Measurements from ENCODE around the gene KIAA0513. TPM values are rescaled to one million over a fixed set of nuclear protein-coding genes. Genes with fewer than 3 reads are reported as not detected.

Gene KIAA0513
- total and polyA plus RNA-seq, 2 donors (not counting 3 experiments of a cell fraction or from before 2014, with no cell fraction given): 1.8 to 4.3 TPM

DNA sequence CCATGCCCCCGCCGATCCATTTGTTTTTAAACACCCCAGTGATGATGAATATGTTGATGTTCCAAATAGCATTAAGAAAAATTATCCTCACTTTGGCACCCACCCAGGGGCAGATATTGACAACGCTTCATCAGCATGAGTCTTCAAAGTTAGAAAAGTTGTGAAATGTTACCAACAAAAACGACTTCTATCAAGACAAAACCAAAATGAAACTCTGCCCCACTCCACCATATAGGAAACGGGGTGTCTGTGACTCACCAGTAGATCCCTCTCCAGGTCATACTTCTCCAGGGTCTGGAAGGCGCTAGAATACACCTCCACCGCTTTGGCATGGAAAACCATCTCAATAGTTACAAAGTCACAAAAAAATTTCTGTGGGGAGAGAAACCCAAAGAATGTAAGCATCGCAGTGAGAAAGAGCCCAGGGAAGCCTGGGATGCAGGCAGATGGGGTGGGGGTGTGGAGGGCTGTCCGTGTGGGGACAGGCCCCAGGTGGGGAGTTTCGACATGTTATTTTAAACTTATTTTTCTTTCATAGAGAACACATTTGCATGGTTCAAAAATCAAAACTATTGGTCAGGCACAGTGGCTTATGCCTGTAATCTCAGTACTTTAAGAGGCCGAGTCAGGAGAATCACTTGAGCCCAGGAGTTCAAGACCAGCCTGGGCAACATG, 74.5 kb downstream of the KIAA0513 start:
- no peaks in the 10 kb centered on the region for H3K9me3 ChIP-seq (replicated peaks; ENCODE audit: control insufficient read depth, insufficient read depth, low read length)
- H3K9me1 ChIP-seq (replicated peaks; ENCODE audit: control insufficient read depth, extremely low read depth, insufficient read depth, low read length): no peaks in the 10 kb centered on the region
- H3K4me2 ChIP-seq (ENCODE audit: insufficient read depth, low read length): no peak overlapping the region
- FAIRE-seq (no peak), DNase-seq (ENCODE audit: low read depth, low spot score) (no peak)
- ChIA-PET POLR2A (no interaction called here), CTCF (interaction anchor here (0.6 to 1.9 kb wide), 2 partner anchors 13 to 67 kb away, joined by 5 read pairs; no protein-coding TSS in a partner anchor)
- intact Hi-C loops (cut with micrococcal nuclease) (no loop called here), dilution Hi-C loops (cut with MboI; ENCODE audit: extremely low pct_ligation_motif_present, low sequenced_read_pairs) (no loop called here)
- no peak overlapping the region for H2AFZ ChIP-seq (ENCODE audit: low read depth, low read length)
- H3K4me3 ChIP-seq (replicated peaks in 1 of 3; ENCODE audit: insufficient read depth in 1 of 3, low read depth in 1 of 3, low read length in 3 of 3): no peak overlapping the region
- BruUV-seq (replicated peaks): no TSS peak
- H3K79me2 ChIP-seq (ENCODE audit: control insufficient read depth, insufficient read depth, low read length): no peaks in the 10 kb centered on the region
- no peak overlapping the region for H3K9ac ChIP-seq (replicated peaks; ENCODE audit: extremely low read depth, insufficient read depth, low read length)
- H3K36me3 ChIP-seq (ENCODE audit: control insufficient read depth in 2 of 2, extremely low read depth in 1 of 2, insufficient read depth in 2 of 2, low read length in 2 of 2): no peaks in the 10 kb centered on the region
- no peak for TF ChIP-seq GATA2 (IDR thresholded peaks at IDR 0.05; ENCODE audit: insufficient read depth, insufficient read length, low read depth, low read length)
- no peak for TF ChIP-seq MYC (IDR thresholded peaks at IDR 0.05; ENCODE audit: low read depth, low read length)
- H3K4me1 ChIP-seq (ENCODE audit: control insufficient read depth, extremely low read depth, insufficient read depth, low read length): no peaks in the 10 kb centered on the region
- peaks cover 0 to 2% of the 10 kb centered on the region in 2 experiments for H3K27me3 ChIP-seq (ENCODE audit: control insufficient read depth in 2 of 2, insufficient read depth in 2 of 2, low read length in 2 of 2)
- H3K27ac ChIP-seq (ENCODE audit: insufficient read depth, low read depth, low read length): no peak overlapping the region
- no peaks in the 10 kb centered on the region for H4K20me1 ChIP-seq (replicated peaks; ENCODE audit: control insufficient read depth, extremely low read depth, insufficient read depth, low read length)

DNA sequence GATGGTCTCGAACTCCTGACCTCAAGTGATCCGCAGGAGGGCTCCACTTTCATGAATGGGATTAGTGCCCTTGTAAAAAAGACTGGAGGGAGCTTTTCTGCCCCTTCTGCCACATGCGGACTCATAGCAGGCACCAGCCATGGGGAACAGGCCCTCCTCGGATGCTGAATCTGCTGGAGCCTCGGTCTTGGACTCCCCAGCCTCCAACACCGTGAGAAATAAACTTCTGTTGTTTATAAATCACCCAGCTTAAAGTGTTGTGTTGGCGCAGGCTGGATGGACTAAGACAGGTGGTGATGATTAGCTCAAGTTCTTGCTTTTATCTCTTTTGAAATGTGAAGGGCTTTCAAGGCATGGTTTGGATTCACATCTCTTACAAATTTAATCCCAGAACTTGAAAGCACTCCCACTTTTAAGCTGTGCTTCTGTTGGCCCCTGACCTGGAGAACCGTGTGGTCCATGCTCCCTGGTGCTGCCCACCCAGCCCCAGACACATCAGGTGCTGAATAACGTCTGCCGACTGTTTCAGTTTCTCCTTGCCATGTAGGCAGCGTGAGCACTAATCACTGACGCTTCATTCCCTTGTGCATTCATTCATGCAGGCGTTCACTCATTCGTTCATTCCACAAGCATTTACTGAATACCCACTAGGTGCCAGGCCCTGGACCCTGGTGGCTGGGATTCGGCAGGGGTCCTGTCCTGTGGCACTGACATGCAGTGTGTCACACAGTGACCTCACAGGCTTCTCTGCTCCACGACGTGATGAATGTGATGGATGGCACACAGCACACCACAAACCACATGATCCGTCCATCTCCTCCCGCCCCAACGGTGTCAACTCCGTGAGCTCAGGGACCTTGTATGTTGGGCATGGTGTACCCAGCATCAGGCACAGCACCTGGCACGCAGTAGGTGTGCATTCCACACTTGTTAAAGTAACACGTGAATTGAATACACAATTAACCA, 75.8 kb downstream of the KIAA0513 start:
- Histone ChIP-seq H3K4me2 (ENCODE audit: insufficient read depth, low read length) (no peak overlapping the region), H3K27ac (ENCODE audit: insufficient read depth, low read depth, low read length) (no peak overlapping the region), H3K9me1 (replicated peaks; ENCODE audit: control insufficient read depth, extremely low read depth, insufficient read depth, low read length) (no peaks in the 10 kb centered on the region), H3K4me3 (replicated peaks in 1 of 3; ENCODE audit: insufficient read depth in 1 of 3, low read depth in 1 of 3, low read length in 3 of 3) (no peak overlapping the region), H3K9ac (replicated peaks; ENCODE audit: extremely low read depth, insufficient read depth, low read length) (no peak overlapping the region), H2AFZ (ENCODE audit: low read depth, low read length) (no peak overlapping the region), H3K27me3 (ENCODE audit: control insufficient read depth in 2 of 2, insufficient read depth in 2 of 2, low read length in 2 of 2) (no peaks in the 10 kb centered on the region), H3K79me2 (ENCODE audit: control insufficient read depth, insufficient read depth, low read length) (no peaks in the 10 kb centered on the region), H3K9me3 (replicated peaks; ENCODE audit: control insufficient read depth, insufficient read depth, low read length) (no peaks in the 10 kb centered on the region), H3K4me1 (ENCODE audit: control insufficient read depth, extremely low read depth, insufficient read depth, low read length) (no peaks in the 10 kb centered on the region), H3K36me3 (ENCODE audit: control insufficient read depth in 2 of 2, extremely low read depth in 1 of 2, insufficient read depth in 2 of 2, low read length in 2 of 2) (no peaks in the 10 kb centered on the region), H4K20me1 (replicated peaks; ENCODE audit: control insufficient read depth, extremely low read depth, insufficient read depth, low read length) (no peaks in the 10 kb centered on the region)
- dilution Hi-C loops (cut with MboI; ENCODE audit: extremely low pct_ligation_motif_present, low sequenced_read_pairs): no loop called here
- ChIA-PET CTCF (interaction anchor here (0.8 to 3.0 kb wide), 6 partner anchors 11 to 513 kb away, joined by 3 to 11 read pairs (median 6); no protein-coding TSS in a partner anchor), POLR2A (no interaction called here)
- no peak for TF ChIP-seq MYC (IDR thresholded peaks at IDR 0.05; ENCODE audit: low read depth, low read length)
- TF ChIP-seq, protein P1, sequence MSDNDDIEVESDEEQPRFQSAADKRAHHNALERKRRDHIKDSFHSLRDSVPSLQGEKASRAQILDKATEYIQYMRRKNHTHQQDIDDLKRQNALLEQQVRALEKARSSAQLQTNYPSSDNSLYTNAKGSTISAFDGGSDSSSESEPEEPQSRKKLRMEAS (IDR thresholded peaks at IDR 0.05; ENCODE audit: insufficient read depth, insufficient read length): no peak
- FAIRE-seq (no peak), DNase-seq (ENCODE audit: low read depth, low spot score) (no peak)
- intact Hi-C loops (cut with micrococcal nuclease): no loop called here
- no TSS peak for BruUV-seq (replicated peaks)

Measured in endothelial cell of umbilical vein (primary cell).